A549 (cell line): ENCODE measurements around the gene CPSF4.

Experiments
- CTCF ChIP-seq: fragments of >200 bp; sonication (Bioruptor Twin); formaldehyde crosslinking; IDR thresholded peaks from 3 replicates; pipeline ENCODE4 v1.5.1; 2016
- EHF ChIP-seq: fragments of 250-450 bp; sonication (Bioruptor Pico); IDR thresholded peaks from 2 replicates; pipeline ENCODE4 v1.5.0; 2020; ENCODE audit warnings: mild to moderate bottlenecking
- HOXA7 ChIP-seq: fragments of 250-450 bp; sonication (Bioruptor Pico); IDR thresholded peaks from 2 replicates; pipeline ENCODE4 v1.5.0; 2020; ENCODE audit warnings: mild to moderate bottlenecking, moderate library complexity
- MAX ChIP-seq: IDR thresholded peaks from 2 replicates; pipeline ENCODE4 v1.6.1; 2012
- POLR2A ChIP-seq: IDR thresholded peaks from 2 replicates; pipeline ENCODE4 v1.6.1; 2012; ENCODE audit warnings: mild to moderate bottlenecking, low read length
- POLR2AphosphoS2 ChIP-seq: conservative IDR thresholded peaks from 2 replicates; pipeline ENCODE4 v1.6.1; 2012; ENCODE audit warnings: low read length, improper control_type of control experiment, inconsistent platforms
- RFX5 ChIP-seq: fragments of 450-650 bp; IDR thresholded peaks from 2 replicates; pipeline ENCODE4 v1.7.1; 2014; ENCODE audit warnings: antibody characterized with exemption, mild to moderate bottlenecking, moderate library complexity
- RNF2 ChIP-seq: fragments of 200-600 bp; sonication (generic); IDR thresholded peaks from 2 replicates; pipeline ENCODE4 v1.6.1; 2016; ENCODE audit warnings: low read depth, mild to moderate bottlenecking, antibody characterized with exemption, moderate library complexity, borderline replicate concordance
- USF2 ChIP-seq: fragments of 450-650 bp; IDR thresholded peaks from 2 replicates; pipeline ENCODE4 v1.6.1; 2014; ENCODE audit warnings: antibody characterized with exemption
- ZFP36 ChIP-seq: fragments of 450-650 bp; IDR thresholded peaks from 2 replicates; pipeline ENCODE4 v1.6.1; 2014; ENCODE audit warnings: borderline replicate concordance; ENCODE audit not compliant: partially characterized antibody

GRCh38 chr7:99409192-99409572 is 29.6 kb upstream of the CPSF4 start:
- TF ChIP-seq RFX5 (no peak), CTCF (no peak), POLR2A (no peak), MAX (no peak), EHF (CRISPR knock-in tag) (no peak), ZFP36 (no peak), HOXA7 (CRISPR knock-in tag) (no peak), USF2 (no peak), RNF2 (no peak), POLR2AphosphoS2 (no peak)
